Breast epithelium (tissue), 4 donors: ENCODE results near the gene CREM. TPM values are rescaled to one million over a fixed set of nuclear protein-coding genes. Genes with fewer than 3 reads are reported as not detected.

Source experiments
- DNase-seq, 2 donors: peaks; one replicate each; pipeline ENCODE4 v3.0.0-alpha.2; 2019; ENCODE audit warnings: low spot score in 2 of 2
- H3K27ac ChIP-seq, 2 donors: fragments of 200-600 bp; sonication (generic) in 1 of 2; one replicate each; pipeline ENCODE4 v1.5.1; 2016 to 2019; ENCODE audit warnings: mild to moderate bottlenecking in 1 of 2
- H3K27me3 ChIP-seq, 2 donors: fragments of 200-600 bp; sonication (generic) in 1 of 2; one replicate each; pipeline versions ENCODE4 v1.5.1 to v1.6.0; 2017 to 2019; ENCODE audit warnings: control low read depth in 1 of 2, mild to moderate bottlenecking in 1 of 2
- H3K36me3 ChIP-seq: fragments of 200-600 bp; one replicate; pipeline ENCODE4 v1.5.1; 2019
- H3K4me1 ChIP-seq, 2 donors: fragments of 200-600 bp; sonication (generic); one replicate each; pipeline ENCODE4 v1.5.1; 2016 to 2019; ENCODE audit warnings: control low read depth in 1 of 2
- H3K4me3 ChIP-seq, 3 donors: fragments of 200-600 bp; sonication (generic); 1 replicate in 2 of 3; 2 replicates in 1 of 3; pipeline ENCODE4 v1.5.1; 2016 to 2019; ENCODE audit warnings: mild to moderate bottlenecking in 3 of 3, moderate library complexity in 2 of 3
- H3K9me3 ChIP-seq, 2 donors: fragments of 200-600 bp; sonication (generic) in 1 of 2; one replicate each; pipeline ENCODE4 v1.5.1; 2016 to 2019; ENCODE audit warnings: control low read depth in 1 of 2
- CTCF ChIP-seq, 3 donors: fragments of 450-650 bp; IDR thresholded peaks; one replicate each; pipeline ENCODE4 v1.5.1; 2016 to 2017; ENCODE audit warnings: antibody characterized with exemption in 3 of 3, mild to moderate bottlenecking in 3 of 3, moderate library complexity in 3 of 3
- POLR2A ChIP-seq: fragments of 450-650 bp; IDR thresholded peaks from one replicate; pipeline ENCODE4 v1.6.1; 2016; ENCODE audit warnings: antibody characterized with exemption, mild to moderate bottlenecking, moderate library complexity
- POLR2AphosphoS5 ChIP-seq, 3 donors: sonication (generic); formaldehyde crosslinking; IDR thresholded peaks; one replicate each; pipeline ENCODE4 v1.6.1; 2017; ENCODE audit warnings: antibody characterized with exemption in 3 of 3
- intact Hi-C: fragments of 100-400 bp; cut with DNase I; formaldehyde crosslinking; loops from one replicate; pipeline ENCODE4 v1.15.1; 2023; ENCODE audit warnings: low total_unique reads
- total RNA-seq, 3 donors: library from RNA; depleted of rRNA; stranded (reverse); fragments of >200 nt; gene quantifications; one replicate each; pipeline ENCODE4 v1.1.0, GENCODE V29; 2016

Gene CREM
- total RNA-seq, 3 donors from 2014 or later: 30.6 to 55.4 (median 41.6) TPM

GRCh38 chr10:35140727-35141126 lies 14.1 kb downstream of the CREM start:
- no peak for DNase-seq
- intact Hi-C loops: no loop called here
- H3K27me3 ChIP-seq: no peaks in the 10 kb centered on the region
- no peak overlapping the region for H3K4me3 ChIP-seq
- no peaks in the 10 kb centered on the region for H3K4me1 ChIP-seq
- H3K36me3 ChIP-seq: no peaks in the 10 kb centered on the region
- H3K9me3 ChIP-seq: no peaks in the 10 kb centered on the region
- no peak overlapping the region for H3K27ac ChIP-seq
- TF ChIP-seq CTCF (IDR thresholded peaks at IDR 0.05): no peak
- no peak for TF ChIP-seq POLR2AphosphoS5 (IDR thresholded peaks at IDR 0.05)
- no peak for TF ChIP-seq POLR2A

DNA sequence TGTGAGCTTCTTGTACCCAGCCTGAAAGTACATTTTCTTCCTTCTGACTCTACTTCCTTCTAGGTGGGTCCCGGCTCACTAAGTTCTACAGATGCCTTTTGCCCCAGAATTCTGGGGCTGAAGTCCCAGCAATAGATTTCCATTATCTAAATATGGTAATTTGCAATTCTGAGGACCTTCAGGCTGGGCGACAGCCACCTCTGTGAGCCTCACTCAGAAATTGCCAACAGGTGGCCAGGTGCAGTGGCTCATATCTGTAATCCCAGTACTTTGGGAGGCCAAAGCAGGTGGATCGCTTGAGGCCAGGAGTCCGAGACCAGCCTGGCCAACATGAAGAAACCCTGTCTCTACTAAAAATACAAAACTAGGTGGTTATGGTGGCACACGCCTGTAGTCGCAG lies 23.7 kb downstream of the CREM start:
- DNase-seq: no peak
- Histone ChIP-seq H3K4me1 (no peaks in the 10 kb centered on the region), H3K27me3 (no peaks in the 10 kb centered on the region), H3K36me3 (no peaks in the 10 kb centered on the region), H3K9me3 (no peaks in the 10 kb centered on the region), H3K27ac (peak overlapping the region in 1 of 2 donors; percentile 35), H3K4me3 (no peak overlapping the region)
- TF ChIP-seq POLR2A (no peak), CTCF (IDR thresholded peaks at IDR 0.05) (no peak), POLR2AphosphoS5 (IDR thresholded peaks at IDR 0.05) (no peak)
- intact Hi-C loops: no loop called here

DNA sequence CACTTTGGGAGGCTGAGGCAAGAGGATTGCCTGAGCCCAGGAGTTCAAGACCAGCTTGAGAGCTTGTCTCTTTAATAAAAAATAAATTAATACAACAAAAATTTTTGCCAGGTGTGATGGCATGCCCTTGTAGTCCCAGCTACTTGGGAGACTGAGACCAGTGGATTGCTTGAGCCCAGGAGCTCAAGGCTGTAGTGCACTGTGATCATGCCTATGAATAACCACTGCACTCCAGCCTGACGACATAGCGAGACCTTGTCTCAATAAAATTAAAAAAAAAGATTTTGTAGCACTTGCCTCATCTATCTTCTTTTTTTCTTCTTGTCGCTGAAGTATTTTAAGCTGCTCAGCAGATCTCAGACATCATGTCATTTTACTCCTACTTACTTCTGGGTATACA lies 26.3 kb downstream of the CREM start:
- TF ChIP-seq POLR2A: no peak
- no peak for TF ChIP-seq CTCF (IDR thresholded peaks at IDR 0.05)
- no peak for TF ChIP-seq POLR2AphosphoS5 (IDR thresholded peaks at IDR 0.05)
- intact Hi-C loops: no loop called here

DNA sequence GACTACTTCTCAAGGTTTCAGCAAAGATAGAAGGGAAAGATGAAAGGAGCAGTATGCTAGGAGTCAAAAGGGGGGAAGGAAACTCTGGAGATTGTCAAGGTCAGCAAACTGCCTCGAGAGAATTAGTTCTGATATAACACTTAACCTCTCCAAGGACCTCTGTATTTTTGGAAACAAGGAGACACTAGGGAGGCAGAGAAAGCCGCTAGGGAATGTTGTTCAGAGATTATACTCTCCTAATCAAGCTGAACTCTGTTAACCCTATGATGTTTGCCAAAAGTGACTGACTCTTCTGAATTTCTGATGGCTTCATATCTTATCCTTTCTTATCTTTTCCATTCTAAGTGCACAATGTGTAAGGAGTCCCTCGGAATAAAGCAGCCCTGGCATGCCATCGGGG lies 27.1 kb downstream of the CREM start:
- no peaks in the 10 kb centered on the region for H3K27me3 ChIP-seq
- H3K4me1 ChIP-seq: no peaks in the 10 kb centered on the region
- intact Hi-C loops: no loop called here
- no peak overlapping the region for H3K27ac ChIP-seq
- no peak for TF ChIP-seq POLR2AphosphoS5 (IDR thresholded peaks at IDR 0.05)
- no peak for TF ChIP-seq POLR2A
- no peak for TF ChIP-seq CTCF (IDR thresholded peaks at IDR 0.05)
- H3K9me3 ChIP-seq: no peaks in the 10 kb centered on the region
- no peak overlapping the region for H3K4me3 ChIP-seq
- no peaks in the 10 kb centered on the region for H3K36me3 ChIP-seq
- DNase-seq: no peak

More for the DNA sequence above, 26.3 kb downstream of the CREM start:
- Histone ChIP-seq H3K27me3 (no peaks in the 10 kb centered on the region), H3K36me3 (no peaks in the 10 kb centered on the region), H3K9me3 (no peaks in the 10 kb centered on the region), H3K27ac (no peak overlapping the region), H3K4me1 (no peaks in the 10 kb centered on the region), H3K4me3 (no peak overlapping the region)
- DNase-seq: no peak

DNA sequence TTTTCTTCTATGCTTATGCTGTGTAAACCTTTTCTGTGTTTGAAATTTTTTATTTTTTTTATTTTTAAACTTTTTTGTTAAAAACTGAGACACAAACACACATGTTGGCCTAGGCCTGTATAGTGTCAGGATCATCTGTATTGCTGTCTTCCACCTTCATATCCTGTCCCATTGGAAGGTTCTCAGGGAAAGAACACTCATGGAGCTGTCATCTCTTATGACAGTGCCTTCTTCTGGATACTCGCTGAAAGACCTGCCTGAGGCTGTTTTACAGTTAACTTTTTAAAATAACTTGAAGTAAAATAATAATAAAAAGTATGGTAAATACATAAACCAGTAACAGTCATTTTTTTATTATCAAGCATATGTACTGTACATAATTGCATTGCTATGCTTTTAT lies 34.1 kb downstream of the CREM start:
- Histone ChIP-seq H3K4me1 (no peaks in the 10 kb centered on the region), H3K36me3 (no peaks in the 10 kb centered on the region), H3K27me3 (no peaks in the 10 kb centered on the region), H3K4me3 (no peak overlapping the region), H3K27ac (no peak overlapping the region), H3K9me3 (no peaks in the 10 kb centered on the region)
- no peak for TF ChIP-seq POLR2A
- TF ChIP-seq CTCF (IDR thresholded peaks at IDR 0.05): no peak
- TF ChIP-seq POLR2AphosphoS5 (IDR thresholded peaks at IDR 0.05): no peak
- no peak for DNase-seq
- intact Hi-C loops: no loop called here
